HCT116 (cell line): ENCODE data around the gene ACAT1. TPM values are rescaled to one million over a fixed set of nuclear protein-coding genes. Genes with fewer than 3 reads are reported as not detected.

Source experiments
- ATAC-seq: fragments of 200-7000 bp; cut with Tn5 transposase; 2 replicates; pipeline ENCODE4 v1.9.1; 2020; ENCODE audit warnings: mild to moderate bottlenecking, moderate library complexity
- BruUV-seq: library from RNA; stranded (reverse); fragments of 400-500 nt; replicated peaks from 2 replicates; lab custom pipeline; 2021; lab: Mats Ljungman, UMichigan
- CTCF ChIA-PET: fragments of 300-600 bp; sonication (Branson Sonifier 250); formaldehyde crosslinking; loops from one replicate; lab custom pipeline; 2021; ENCODE audit warnings: antibody characterized with exemption; lab: Charles Lee
- POLR2A ChIA-PET: fragments of 300-600, 350-600 bp; sonication (Branson Sonifier 250); formaldehyde crosslinking; loops from one replicate; lab custom pipeline; 2021; ENCODE audit warnings: antibody characterized with exemption; lab: Charles Lee
- RAD21 ChIA-PET, 2 experiments: fragments of 300-600 bp; sonication (Branson Sonifier 250); formaldehyde crosslinking; loops; one replicate each; lab custom pipeline; 2023; ENCODE audit warnings: low total read pairs in 2 of 2; ENCODE audit not compliant: uncharacterized antibody in 2 of 2, unreplicated experiment in 2 of 2, low non-redundant PET in 1 of 2; lab: Charles Lee
- DNase-seq: peaks from one replicate; pipeline ENCODE4 v3.0.0-alpha.2; 2010; ENCODE audit warnings: low read depth, low spot score
- H2AFZ ChIP-seq: fragments of 200-600 bp; shearing (Covaris generic), sonication (generic); 2 replicates; pipeline ENCODE4 v1.6.1; 2017; ENCODE audit warnings: low read depth, mixed run types, mixed read lengths, antibody characterized with exemption, low read length; ENCODE audit not compliant: poor library complexity, severe bottlenecking
- H3K27ac ChIP-seq: 2 replicates; pipeline ENCODE4 v1.5.1; 2012; ENCODE audit warnings: low read depth, low read length
- H3K27me3 ChIP-seq: fragments of 200-600 bp; sonication (generic); 2 replicates; pipeline ENCODE4 v1.6.1; 2016; ENCODE audit warnings: mixed run types, low read length, mixed read lengths; ENCODE audit not compliant: insufficient read depth
- H3K36me3 ChIP-seq, 2 experiments: fragments of 200-500 bp in 1 of 2; fragments of 200-600 bp in 1 of 2; sonication (Bioruptor generic) in 1 of 2; sonication (generic) in 1 of 2; 2 replicates each; pipeline versions ENCODE4 v1.5.1 to v1.6.1; 2014 to 2016; ENCODE audit warnings: low read length in 2 of 2, inconsistent platforms in 1 of 2, mixed read lengths in 1 of 2, mixed run types in 1 of 2; ENCODE audit not compliant: insufficient read depth in 2 of 2, control insufficient read depth in 1 of 2
- H3K4me1 ChIP-seq, 2 experiments: fragments of 200-600 bp in 1 of 2; sonication (generic) in 1 of 2; 2 replicates each; pipeline versions ENCODE4 v1.5.1 to v1.6.1; 2012 to 2017; ENCODE audit warnings: low read length in 2 of 2, inconsistent platforms in 1 of 2, mild to moderate bottlenecking in 1 of 2, mixed read lengths in 1 of 2, mixed run types in 1 of 2, moderate library complexity in 1 of 2; ENCODE audit not compliant: insufficient read depth in 2 of 2, control insufficient read depth in 1 of 2
- H3K4me2 ChIP-seq: fragments of 200-600 bp; sonication (generic); 2 replicates; pipeline ENCODE4 v1.6.1; 2017; ENCODE audit warnings: mixed run types, low read length, mixed read lengths
- H3K4me3 ChIP-seq, 2 experiments: fragments of 200-600 bp in 1 of 2; sonication (generic) in 1 of 2; replicated peaks in 1 of 2; 2 replicates each; pipeline ENCODE4 v1.5.1; 2011 to 2016; ENCODE audit warnings: low read length in 2 of 2, control low read depth in 1 of 2, low read depth in 1 of 2, mild to moderate bottlenecking in 1 of 2, mixed read lengths in 1 of 2, mixed run types in 1 of 2
- H3K79me2 ChIP-seq: fragments of 200-600 bp; sonication (generic); 2 replicates; pipeline ENCODE4 v1.6.1; 2017; ENCODE audit warnings: mild to moderate bottlenecking, mixed run types, low read length, moderate library complexity, mixed read lengths; ENCODE audit not compliant: insufficient read depth
- H3K9ac ChIP-seq: fragments of 200-600 bp; sonication (generic); 2 replicates; pipeline ENCODE4 v1.6.1; 2016; ENCODE audit warnings: low read length, mixed read lengths
- H3K9me2 ChIP-seq: fragments of 200-600 bp; sonication (generic), shearing (Covaris generic); 2 replicates; pipeline ENCODE4 v1.6.1; 2017; ENCODE audit warnings: mixed run types, mild to moderate bottlenecking, moderate library complexity; ENCODE audit not compliant: insufficient read depth
- H3K9me3 ChIP-seq, 2 experiments: fragments of 200-500 bp in 1 of 2; fragments of 200-600 bp in 1 of 2; sonication (Bioruptor generic) in 1 of 2; sonication (generic) in 1 of 2; 2 replicates each; pipeline ENCODE4 v1.6.1; 2014 to 2017; ENCODE audit warnings: low read length in 2 of 2, mixed read lengths in 2 of 2, inconsistent platforms in 1 of 2, low read depth in 1 of 2, mild to moderate bottlenecking in 1 of 2, mixed run types in 1 of 2, moderate library complexity in 1 of 2; ENCODE audit not compliant: control insufficient read depth in 1 of 2, insufficient read depth in 1 of 2
- H4K20me1 ChIP-seq: fragments of 200-600 bp; sonication (generic), shearing (Covaris generic); 2 replicates; pipeline ENCODE4 v1.6.1; 2017; ENCODE audit warnings: mixed run types, mild to moderate bottlenecking, moderate library complexity; ENCODE audit not compliant: insufficient read depth
- EZH2 ChIP-seq: fragments of 200-600 bp; sonication (generic); IDR thresholded peaks from 2 replicates; pipeline ENCODE4 v1.6.1; 2017; ENCODE audit warnings: antibody characterized with exemption, mixed run types
- EZH2phosphoT487 ChIP-seq: fragments of 200-600 bp; IDR thresholded peaks from 2 replicates; pipeline ENCODE4 v1.6.1; 2018; ENCODE audit warnings: antibody characterized with exemption, borderline replicate concordance
- FOSL1 ChIP-seq: IDR thresholded peaks from 2 replicates; pipeline ENCODE4 v1.6.1; 2012; ENCODE audit warnings: low read depth
- JUND ChIP-seq: IDR thresholded peaks from 2 replicates; pipeline ENCODE4 v1.6.1; 2012
- REST ChIP-seq: IDR thresholded peaks from 2 replicates; pipeline ENCODE4 v1.6.1; 2012; ENCODE audit warnings: low read depth
- SIN3A ChIP-seq: IDR thresholded peaks from 2 replicates; pipeline ENCODE4 v1.6.1; 2012; ENCODE audit warnings: low read depth
- TCF7L2 ChIP-seq: IDR thresholded peaks from 2 replicates; pipeline ENCODE4 v1.7.0; 2011; ENCODE audit warnings: borderline replicate concordance, inconsistent platforms; ENCODE audit not compliant: insufficient read depth, insufficient read length; ENCODE audit errors: extremely low read depth
- YY1 ChIP-seq: IDR thresholded peaks from 2 replicates; pipeline ENCODE4 v1.6.1; 2011; ENCODE audit warnings: low read length, low read depth, moderate library complexity, mild to moderate bottlenecking; ENCODE audit not compliant: insufficient replicate concordance; ENCODE audit errors: extremely low read depth
- ZBTB33 ChIP-seq: IDR thresholded peaks from 2 replicates; pipeline ENCODE4 v1.6.1; 2011; ENCODE audit warnings: mild to moderate bottlenecking, low read length, moderate library complexity; ENCODE audit not compliant: insufficient replicate concordance; ENCODE audit errors: extremely low read depth
- ZNF274 ChIP-seq: fragments of 200-500 bp; sonication (Bioruptor generic); IDR thresholded peaks from 2 replicates; pipeline ENCODE4 v1.6.1; 2014; ENCODE audit warnings: mild to moderate bottlenecking, low read depth, low read length, inconsistent platforms
- intact Hi-C: fragments of 100-400 bp; cut with micrococcal nuclease; formaldehyde crosslinking; loops from 2 replicates; pipeline ENCODE4 v1.10.0; 2022
- total RNA-seq: library from RNA; stranded (reverse); gene quantifications from one replicate; pipeline ENCODE4 v1.2.1, GENCODE V29; 2021; ENCODE audit not compliant: unreplicated experiment

ACAT1 gene
- total RNA-seq, 1 experiment from 2014 or later = 83.8 TPM

GRCh38 chr11:108147150-108147549 is 25.8 kb downstream of the ACAT1 start:
- Histone ChIP-seq H2AFZ (no peak overlapping the region), H3K9ac (no peak overlapping the region), H3K4me2 (no peak overlapping the region), H3K36me3 (peaks cover 63 to 68% of the 10 kb centered on the region in 2 experiments), H3K27me3 (no peaks in the 10 kb centered on the region), H3K9me2 (no peaks in the 10 kb centered on the region), H3K79me2 (no peaks in the 10 kb centered on the region), H3K4me1 (no peaks in the 10 kb centered on the region), H3K27ac (no peak overlapping the region), H3K4me3 (no peak overlapping the region), H4K20me1 (no peaks in the 10 kb centered on the region; the same call in 1 of the 2 replicates), H3K9me3 (no peaks in the 10 kb centered on the region)
- ChIA-PET RAD21 (no interaction called here), CTCF (no interaction called here), POLR2A (no interaction called here)
- ATAC-seq (no peak), DNase-seq (no peak)
- intact Hi-C loops = no loop called here
- BruUV-seq = no TSS peak
- TF ChIP-seq EZH2 = no peak
- no peak for TF ChIP-seq ZBTB33
- TF ChIP-seq REST = no peak
- no peak for TF ChIP-seq JUND
- no peak for TF ChIP-seq SIN3A
- TF ChIP-seq FOSL1 = no peak
- TF ChIP-seq TCF7L2 = no peak
- no peak for TF ChIP-seq ZNF274
- TF ChIP-seq YY1 = no peak
- no peak for TF ChIP-seq EZH2phosphoT487
